Esophagus (tissue), 2 donors: ENCODE results near the gene PMM1. TPM values are rescaled to one million over a fixed set of nuclear protein-coding genes. Genes with fewer than 3 reads are reported as not detected.

ENCODE experiments used
- H3K27ac ChIP-seq, 2 donors: one replicate each; pipeline ENCODE4 v1.5.1; 2013; ENCODE audit warnings: low read depth in 2 of 2, mild to moderate bottlenecking in 2 of 2, inconsistent platforms in 1 of 2, low read length in 1 of 2, moderate library complexity in 1 of 2
- H3K27me3 ChIP-seq, 2 donors: one replicate each; pipeline ENCODE4 v1.6.1; 2013; ENCODE audit warnings: low read length in 2 of 2, control low read depth in 1 of 2, mild to moderate bottlenecking in 1 of 2; ENCODE audit not compliant: insufficient read depth in 2 of 2, control insufficient read depth in 1 of 2
- H3K36me3 ChIP-seq, 2 donors: one replicate each; pipeline ENCODE4 v1.6.1; 2013; ENCODE audit warnings: low read length in 1 of 2; ENCODE audit not compliant: control insufficient read depth in 2 of 2, insufficient read depth in 2 of 2
- H3K4me1 ChIP-seq, 2 donors: one replicate each; pipeline ENCODE4 v1.6.1; 2013; ENCODE audit warnings: low read length in 1 of 2; ENCODE audit not compliant: control insufficient read depth in 2 of 2, insufficient read depth in 2 of 2
- H3K4me3 ChIP-seq, 2 donors: one replicate each; pipeline ENCODE4 v1.5.1; 2013; ENCODE audit warnings: low read length in 2 of 2, mild to moderate bottlenecking in 2 of 2, low read depth in 1 of 2, moderate library complexity in 1 of 2
- H3K9me3 ChIP-seq, 2 donors: one replicate each; pipeline ENCODE4 v1.6.1; 2013; ENCODE audit warnings: mild to moderate bottlenecking in 2 of 2, low read depth in 1 of 2, low read length in 1 of 2, moderate library complexity in 1 of 2; ENCODE audit not compliant: control insufficient read depth in 2 of 2, insufficient read depth in 1 of 2
- WGBS, 2 donors: extraction: QIAGEN DNeasy Blood & Tissue Kit; methylation state at CpG; one replicate each; pipeline ENCODE4 v1.1.7; 2013; 5-methylcytosine and 5-hydroxymethylcytosine counted together
- polyA plus RNA-seq, 2 donors: library from polyadenylated mRNA; stranded (reverse); fragments of 200-250 nt; gene quantifications; one replicate each; pipeline ENCODE4 v1.2.3, GENCODE V29; 2013
- donor health status: healthy with polysubstance abuse.
- donor health status: Bipolar disorder and iron deficiency.

Gene PMM1
- polyA plus RNA-seq, 2 donors, result 76.2 to 85.4 TPM

DNA sequence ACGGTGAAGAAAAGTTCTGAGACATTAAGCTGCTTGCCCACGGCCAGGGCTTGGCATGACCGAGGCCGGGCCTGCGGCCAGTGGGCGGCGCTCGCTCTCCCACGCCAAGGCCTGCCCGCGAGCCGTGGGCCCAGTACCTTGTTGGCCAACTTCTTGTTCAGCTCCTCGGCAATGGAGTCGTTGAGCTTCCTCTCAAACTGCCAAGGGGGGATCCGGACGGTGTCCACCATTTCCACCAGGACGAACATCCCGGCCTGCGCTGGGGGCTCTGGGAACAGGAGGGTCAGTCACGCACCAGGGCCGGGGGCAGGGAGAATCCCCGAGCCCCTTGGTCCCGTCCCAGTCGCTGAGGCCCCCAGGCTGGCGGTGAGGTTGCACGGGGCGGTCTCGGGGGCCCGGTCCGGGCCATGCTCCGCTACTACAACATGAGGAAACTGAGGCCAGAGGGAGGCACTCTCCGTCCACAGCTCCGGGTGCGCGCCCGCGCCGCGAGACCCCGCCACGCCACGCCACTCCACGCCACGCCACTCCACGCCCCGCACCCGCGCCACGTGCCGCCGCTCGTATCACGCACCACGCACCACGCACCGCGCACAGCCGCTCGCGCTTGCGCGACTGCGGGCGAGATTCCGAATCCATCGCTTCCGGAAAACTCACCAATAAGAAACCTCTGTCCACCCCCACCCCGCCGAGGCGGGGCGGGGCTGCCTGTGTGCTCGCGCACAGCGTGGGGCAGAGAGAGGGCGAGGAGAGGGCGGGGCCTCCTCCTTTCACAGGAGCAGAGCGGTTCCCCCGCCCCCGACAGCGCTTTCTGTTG lies 45.6 kb downstream of the PMM1 start, which contains the start of gene POLR3H:
Gene POLR3H, minus strand, starts transcription at position 617 of the 817 bp plus-strand sequence. Its CDS starts 369 bp downstream, at position 248.
- 1% methylated on average over 72 to 80 of the region's 80 CpGs for WGBS, 2 donors
- Histone ChIP-seq H3K9me3 (no peaks in the 10 kb centered on the region), H3K4me3 (peak within 1 kb of the TSS; percentile 80 to 91), H3K27ac (peak within 1 kb of the TSS; percentile 87 to 89), H3K36me3 (peaks cover 4 to 10% of the 10 kb centered on the region in 2 donors), H3K4me1 (peaks cover 0 to 2% of the 10 kb centered on the region in 2 donors), H3K27me3 (no peaks in the 10 kb centered on the region)

DNA sequence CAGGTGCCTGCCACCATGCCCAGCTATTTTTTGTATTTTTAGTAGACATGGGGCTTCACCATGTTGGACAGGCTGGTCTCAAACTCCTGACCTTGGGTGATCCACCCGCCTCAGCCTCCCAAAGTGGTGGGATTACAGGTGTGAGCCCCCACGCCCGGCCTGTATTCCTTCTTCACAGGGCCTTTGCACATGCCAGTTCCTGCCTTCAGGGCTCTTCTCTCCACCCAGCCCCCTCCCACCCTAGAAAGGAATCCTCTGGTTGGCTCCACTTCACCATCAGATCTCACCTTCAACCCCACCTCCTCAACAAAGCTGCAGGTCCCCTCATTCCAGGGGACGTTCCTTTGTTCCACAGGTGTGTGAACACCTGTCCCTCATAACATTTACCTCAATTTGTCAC lies 47.4 kb downstream of the PMM1 start:
- H3K4me3 ChIP-seq, result no peak overlapping the region
- 89 to 93% methylated on average over 4 of the region's 4 CpGs for WGBS, 2 donors

DNA sequence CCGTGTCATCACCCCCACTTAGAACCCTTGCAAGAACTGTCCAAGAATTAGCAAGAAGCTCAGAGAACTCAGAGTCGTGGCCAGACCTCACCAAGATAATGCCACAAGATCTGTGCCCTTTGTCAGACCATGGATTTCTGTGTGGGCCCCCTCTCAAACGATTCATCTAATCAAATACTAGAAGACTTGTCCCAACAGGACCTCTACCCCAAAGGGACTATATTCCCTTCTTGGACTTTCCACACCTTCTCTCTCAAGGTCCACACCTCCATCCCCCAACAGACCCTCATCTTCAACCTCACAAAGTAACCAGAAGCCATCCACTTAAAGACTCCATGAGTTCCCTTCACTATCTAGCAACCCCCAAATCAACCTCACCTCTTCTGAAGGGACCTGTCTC lies 48.2 kb downstream of the PMM1 start:
- H3K27ac ChIP-seq, result no peak overlapping the region
- no peaks in the 10 kb centered on the region for H3K9me3 ChIP-seq
- H3K4me3 ChIP-seq, result no peak overlapping the region
- H3K36me3 ChIP-seq, result peaks cover 4 to 10% of the 10 kb centered on the region in 2 donors
- H3K27me3 ChIP-seq, result no peaks in the 10 kb centered on the region
- 54 to 62% methylated on average over 3 of the region's 3 CpGs for WGBS, 2 donors
- peaks cover 0 to 2% of the 10 kb centered on the region in 2 donors for H3K4me1 ChIP-seq

More for the DNA sequence above, 47.4 kb downstream of the PMM1 start:
- H3K4me1 ChIP-seq, result peaks cover 0 to 2% of the 10 kb centered on the region in 2 donors
- no peaks in the 10 kb centered on the region for H3K27me3 ChIP-seq
- H3K27ac ChIP-seq, result no peak overlapping the region
- peaks cover 4 to 10% of the 10 kb centered on the region in 2 donors for H3K36me3 ChIP-seq
- no peaks in the 10 kb centered on the region for H3K9me3 ChIP-seq

DNA sequence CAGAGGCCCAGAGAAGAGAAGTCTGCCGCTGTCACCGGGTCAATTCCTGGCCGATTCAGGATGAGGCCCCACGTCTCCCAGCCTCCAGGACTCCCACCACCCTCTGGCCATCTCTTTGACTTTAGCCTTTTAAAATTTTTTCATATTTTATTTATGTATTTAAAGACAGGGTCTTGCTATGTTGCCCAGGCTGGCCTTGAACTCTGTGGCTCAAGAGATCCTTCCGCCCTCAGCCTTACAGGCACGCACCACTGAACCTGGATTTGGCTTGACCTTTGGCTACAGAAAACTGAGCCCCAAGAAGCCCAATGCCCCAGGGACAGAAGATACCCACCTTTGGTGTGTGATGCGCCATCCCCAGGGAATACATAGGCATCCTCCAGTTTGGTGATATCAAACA lies 49.3 kb downstream of the PMM1 start:
- Histone ChIP-seq H3K27me3 (no peaks in the 10 kb centered on the region), H3K36me3 (peaks cover 4 to 10% of the 10 kb centered on the region in 2 donors)

DNA sequence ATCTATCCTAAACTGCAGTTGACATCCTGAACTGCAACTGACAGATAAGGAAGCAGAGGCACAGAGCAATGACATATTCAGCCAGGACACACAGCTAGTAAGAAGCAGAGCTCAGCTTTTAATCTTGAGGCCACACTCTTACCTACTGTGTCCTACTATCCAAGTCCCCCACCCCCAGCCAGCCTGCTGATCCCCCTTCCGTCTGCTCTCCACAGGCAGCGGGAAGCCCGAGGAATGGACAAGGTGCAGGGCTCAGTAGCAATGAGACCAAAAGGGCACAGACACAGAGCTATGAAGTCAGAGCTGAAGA lies 49.7 kb downstream of the PMM1 start:
- Histone ChIP-seq H3K27me3 (no peaks in the 10 kb centered on the region), H3K4me3 (no peak overlapping the region), H3K36me3 (peaks cover 4 to 10% of the 10 kb centered on the region in 2 donors), H3K4me1 (peaks cover 0 to 2% of the 10 kb centered on the region in 2 donors), H3K27ac (peak overlapping the region in 1 of 2 donors; percentile 0), H3K9me3 (no peaks in the 10 kb centered on the region)
- 90 to 94% methylated on average over 3 of the region's 3 CpGs for whole genome bisulfite sequencing, 2 donors

More for the DNA sequence above, 49.3 kb downstream of the PMM1 start:
- Histone ChIP-seq H3K4me3 (no peak overlapping the region), H3K27ac (peak overlapping the region in 1 of 2 donors; percentile 0), H3K4me1 (peaks cover 0 to 2% of the 10 kb centered on the region in 2 donors), H3K9me3 (no peaks in the 10 kb centered on the region)
- 90 to 94% methylated on average over 7 of the region's 7 CpGs for WGBS, 2 donors

DNA sequence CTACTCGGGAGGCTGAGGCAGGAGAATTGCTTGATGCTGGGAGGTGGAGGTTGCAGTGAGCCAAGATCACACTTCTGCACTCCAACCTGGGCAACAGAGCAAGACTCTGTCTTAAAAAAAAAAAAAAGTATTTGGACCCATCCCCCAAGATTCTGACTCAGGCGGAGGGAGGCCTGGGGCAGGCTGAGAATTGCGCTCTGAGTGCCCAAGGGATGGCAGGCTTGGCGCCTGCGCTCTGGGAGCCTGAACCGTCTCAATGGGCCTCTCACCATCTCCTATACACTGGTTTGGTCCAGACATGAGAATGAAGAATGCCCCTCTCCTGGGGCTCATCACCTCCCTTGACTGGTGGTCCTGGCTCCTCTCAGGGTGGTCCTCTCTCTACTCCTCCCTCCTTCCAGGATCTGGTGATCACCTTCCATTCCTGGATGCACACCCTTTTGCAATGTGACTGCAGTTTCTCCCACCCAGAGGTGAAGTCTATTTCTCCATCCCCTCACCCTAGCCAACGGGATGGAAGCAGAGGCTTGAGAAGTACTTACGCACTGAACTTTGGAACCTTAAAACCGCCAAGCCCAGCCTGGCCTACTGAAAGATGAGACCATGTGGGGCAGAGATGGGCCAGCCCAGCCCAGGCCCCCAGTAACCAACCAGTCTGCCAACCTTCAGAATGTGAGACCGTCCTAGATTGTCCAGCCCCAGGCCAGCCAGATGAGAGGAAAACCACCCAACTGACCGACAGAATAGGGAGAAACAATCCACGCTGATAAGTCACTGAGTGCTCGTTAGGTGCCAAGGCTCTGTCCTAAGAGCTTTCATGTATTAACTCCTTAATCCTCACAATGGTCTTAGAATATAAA lies 50.3 kb downstream of the PMM1 start:
- H3K4me3 ChIP-seq, result no peak overlapping the region
- no peaks in the 10 kb centered on the region for H3K9me3 ChIP-seq
- WGBS, 2 donors, result 70 to 74% methylated on average over 13 of the region's 13 CpGs
- H3K36me3 ChIP-seq, result peaks cover 4 to 11% of the 10 kb centered on the region in 2 donors
- no peaks in the 10 kb centered on the region for H3K27me3 ChIP-seq
- peak overlapping the region; percentile 33 to 34 for H3K27ac ChIP-seq
- H3K4me1 ChIP-seq, result peaks cover 0 to 2% of the 10 kb centered on the region in 2 donors

DNA sequence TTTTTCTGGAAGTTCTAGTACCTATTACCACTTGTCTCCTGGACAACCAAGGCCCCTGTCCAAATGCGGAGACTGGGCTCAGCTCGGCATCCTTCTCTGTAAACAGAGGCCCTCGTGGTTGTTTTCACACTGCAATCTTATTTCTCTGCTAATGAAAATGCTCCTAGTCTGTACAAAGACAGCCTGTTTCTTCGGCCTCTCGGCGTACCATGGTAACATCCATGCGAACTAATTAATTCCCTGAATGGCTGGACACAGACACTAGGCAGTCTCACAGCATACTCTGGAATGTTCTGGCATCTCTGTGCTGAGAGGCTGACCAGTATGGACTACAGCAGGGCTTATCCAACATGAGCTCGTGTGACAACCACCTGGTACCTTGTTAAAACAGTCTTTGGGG lies 51.1 kb downstream of the PMM1 start:
- H3K4me1 ChIP-seq, result peaks cover 0 to 2% of the 10 kb centered on the region in 2 donors
- H3K27ac ChIP-seq, result no peak overlapping the region
- H3K4me3 ChIP-seq, result no peak overlapping the region
- H3K36me3 ChIP-seq, result peaks cover 4 to 13% of the 10 kb centered on the region in 2 donors
- WGBS, 2 donors, result 79 to 84% methylated on average over 8 of the region's 8 CpGs
- no peaks in the 10 kb centered on the region for H3K9me3 ChIP-seq
- no peaks in the 10 kb centered on the region for H3K27me3 ChIP-seq

DNA sequence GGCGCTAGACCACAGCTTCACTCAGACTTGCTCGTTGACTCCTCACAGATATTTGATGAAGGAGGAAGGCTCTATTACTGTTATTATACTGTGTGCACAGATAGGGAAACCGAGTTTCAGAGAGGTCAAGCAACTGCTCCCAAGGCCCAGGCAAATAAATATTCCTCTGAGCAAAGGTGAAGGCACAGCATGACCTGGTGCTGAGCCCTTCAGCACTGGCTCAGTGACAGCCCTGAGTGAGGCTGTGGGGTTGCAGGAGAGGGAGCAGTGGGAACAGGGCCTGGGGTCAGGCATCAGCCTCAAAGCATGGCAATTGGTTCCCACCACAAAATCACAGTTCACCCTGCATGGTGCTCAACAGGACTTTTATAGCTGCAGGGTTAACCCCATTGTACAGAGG lies 52.4 kb downstream of the PMM1 start:
- Histone ChIP-seq H3K27ac (no peak overlapping the region), H3K27me3 (no peaks in the 10 kb centered on the region), H3K4me3 (no peak overlapping the region), H3K36me3 (peaks cover 4 to 19% of the 10 kb centered on the region in 2 donors), H3K9me3 (no peaks in the 10 kb centered on the region), H3K4me1 (peaks cover 0 to 2% of the 10 kb centered on the region in 2 donors)
- 87% methylated on average over 3 of the region's 3 CpGs for WGBS, 2 donors

DNA sequence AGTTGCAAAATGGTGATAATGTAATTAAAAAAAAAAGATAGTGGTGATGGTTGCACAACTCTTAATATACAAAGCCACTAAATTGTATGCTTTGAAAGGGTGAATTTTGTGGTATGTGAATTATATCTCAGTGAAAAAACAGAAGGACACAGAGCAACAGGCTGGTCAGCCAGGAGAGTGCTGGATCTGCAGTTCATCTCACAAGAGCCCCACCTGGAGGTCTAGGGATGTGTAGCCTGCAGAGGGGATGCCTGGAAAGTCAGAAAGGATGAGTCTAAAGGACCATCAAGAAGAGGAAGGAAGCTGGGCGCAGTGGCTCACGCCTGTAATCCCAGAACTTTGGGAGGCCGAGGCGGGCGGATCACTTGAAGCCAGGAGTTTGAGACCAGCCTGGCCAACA lies 54.4 kb downstream of the PMM1 start:
- Histone ChIP-seq H3K4me3 (no peak overlapping the region), H3K4me1 (no peaks in the 10 kb centered on the region), H3K36me3 (peaks cover 4 to 38% of the 10 kb centered on the region in 2 donors), H3K27me3 (no peaks in the 10 kb centered on the region), H3K27ac (no peak overlapping the region), H3K9me3 (no peaks in the 10 kb centered on the region)
- WGBS, 2 donors, result 86 to 88% methylated on average over 5 of the region's 5 CpGs
